Skin of body (tissue), 2 donors: ENCODE measurements around the gene SERPINA1. TPM values are rescaled to one million over a fixed set of nuclear protein-coding genes. Genes with fewer than 3 reads are reported as not detected.
"Not testable (repeated sequence)": the region's sequence is repeated elsewhere in the genome, so short reads cannot be mapped to it uniquely, and the experiment has no call there.

Source experiments
- DNase-seq: peaks from one replicate; lab custom pipeline; 2025; lab: John Stamatoyannopoulos, UW
- total RNA-seq: library from RNA; depleted of rRNA; stranded (reverse); fragments of >200 nt; gene quantifications from one replicate; pipeline ENCODE4 v1.2.3, GENCODE V29; 2014

The SERPINA1 gene
- total RNA-seq, 1 donor from 2014 or later: 11.1 TPM

GRCh38 chr14:94346841-94347240, 41.6 kb downstream of the SERPINA1 start:
- no peak for DNase-seq

GRCh38 chr14:94346065-94346786, 42.2 kb downstream of the SERPINA1 start:
- not testable (repeated sequence) for DNase-seq

GRCh38 chr14:94345344-94346064, 42.9 kb downstream of the SERPINA1 start:
- no peak for DNase-seq

- DNase-seq: peak; percentile 3
Observed at GRCh38 chr14:94344389-94344788, 44.0 kb downstream of the SERPINA1 start.

- DNase-seq: no peak
Observed at GRCh38 chr14:94343238-94344005, 45.0 kb downstream of the SERPINA1 start.

- peak; percentile 97 for DNase-seq
Observed at GRCh38 chr14:94342334-94342934, 46.0 kb downstream of the SERPINA1 start.

- peak; percentile 56 for DNase-seq
Observed at GRCh38 chr14:94341656-94342333, 46.6 kb downstream of the SERPINA1 start.

- DNase-seq: no peak
Observed at GRCh38 chr14:94340533-94340932, 47.9 kb downstream of the SERPINA1 start.

GRCh38 chr14:94338023-94338422, 50.4 kb downstream of the SERPINA1 start:
- DNase-seq: no peak

GRCh38 chr14:94337274-94337673, 51.1 kb downstream of the SERPINA1 start:
- DNase-seq: no peak

GRCh38 chr14:94334872-94335271, 53.5 kb downstream of the SERPINA1 start:
- no peak for DNase-seq

GRCh38 chr14:94332587-94332986, 55.8 kb downstream of the SERPINA1 start:
- DNase-seq: no peak

GRCh38 chr14:94332063-94332583, 56.3 kb downstream of the SERPINA1 start:
- no peak for DNase-seq

- no peak for DNase-seq
Observed at GRCh38 chr14:94331462-94331861, 56.9 kb downstream of the SERPINA1 start.

- DNase-seq: no peak
Observed at GRCh38 chr14:94330857-94331256, 57.5 kb downstream of the SERPINA1 start.

- DNase-seq: no peak
Observed at GRCh38 chr14:94330432-94330831, 58.0 kb downstream of the SERPINA1 start.

- DNase-seq: no peak
Observed at GRCh38 chr14:94329857-94330256, 58.5 kb downstream of the SERPINA1 start.

GRCh38 chr14:94328196-94328595, 60.2 kb downstream of the SERPINA1 start:
- no peak for DNase-seq
